Measurements from ENCODE around the gene ERGIC1. TPM values are rescaled to one million over a fixed set of nuclear protein-coding genes. Genes with fewer than 3 reads are reported as not detected.

The ERGIC1 gene
- total and polyA plus RNA-seq, 10 of the 15 experiments (the other 5 are each of a cell fraction or from before 2014, with no cell fraction given) = 8.8 to 104 (median 76.3) TPM

DNA sequence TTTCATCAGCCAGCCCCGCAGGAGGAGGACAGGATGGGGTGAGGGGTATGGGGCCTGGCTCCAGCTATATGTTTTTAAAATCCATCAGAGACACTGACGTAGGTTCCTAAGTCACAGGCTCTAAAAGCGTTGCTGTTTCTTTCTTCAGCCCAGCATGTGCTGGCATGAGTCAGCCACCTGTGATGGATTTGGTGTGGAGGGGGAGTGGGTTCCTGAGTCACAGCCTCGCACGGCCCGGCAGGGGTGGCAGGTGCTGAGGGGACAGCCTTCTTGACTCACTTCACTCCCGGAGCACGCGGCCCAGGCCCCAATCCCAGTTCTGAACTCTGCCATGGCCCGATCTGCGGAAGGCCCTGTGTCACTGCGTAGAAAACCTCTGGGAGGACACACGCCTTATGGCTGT lies 86.4 kb downstream of the ERGIC1 start:
- H3K9ac ChIP-seq (ENCODE audit: control insufficient read depth, insufficient read depth, low read length) = no peak overlapping the region

DNA sequence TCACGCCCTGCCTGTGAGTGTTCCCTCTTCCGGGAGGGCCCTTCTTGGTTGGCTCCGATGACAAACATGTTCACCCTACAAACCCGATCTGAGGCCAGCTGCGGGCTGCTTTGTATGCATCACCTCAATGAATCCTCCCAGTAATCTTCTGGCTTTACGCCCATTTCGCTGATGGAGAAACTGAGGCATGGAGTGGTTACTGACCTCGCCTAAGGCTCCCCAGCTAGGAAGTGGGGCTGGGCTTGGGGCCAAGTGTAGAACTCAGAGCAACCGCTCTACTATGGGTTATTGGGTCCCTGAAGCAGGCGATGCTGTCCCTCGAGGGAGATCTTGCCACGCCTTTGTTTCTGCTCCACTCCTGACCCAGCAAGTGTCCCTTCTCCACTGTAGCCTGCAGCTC lies 86.9 kb downstream of the ERGIC1 start:
- ChIA-PET SMC1A (ENCODE audit: uncharacterized antibody, unreplicated experiment) (no interaction called here), POLR2A (no interaction called here), RAD21 (ENCODE audit: unreplicated experiment) (no interaction called here), CTCF (no interaction called here)
- no peak for FAIRE-seq
- H3K27me3 ChIP-seq (replicated peaks in 1 of 2; ENCODE audit: control insufficient read depth in 2 of 2, insufficient read depth in 2 of 2, low read length in 1 of 2) = no peaks in the 10 kb centered on the region
- no peak overlapping the region for H2AFZ ChIP-seq (ENCODE audit: control insufficient read depth, low read depth, low read length)
- DNase-seq (ENCODE audit: low read depth, low spot score) = no peak
- no TSS peak for BruUV-seq (replicated peaks)
- H3K4me1 ChIP-seq (ENCODE audit: control insufficient read depth, insufficient read depth, low read length) = no peaks in the 10 kb centered on the region
- H3K9me3 ChIP-seq (replicated peaks; ENCODE audit: control insufficient read depth, insufficient read depth, low read length) = no peaks in the 10 kb centered on the region
- H3K27ac ChIP-seq (ENCODE audit: control insufficient read depth, insufficient read depth) = no peak overlapping the region
- H3K36me3 ChIP-seq (ENCODE audit: control insufficient read depth in 2 of 2, insufficient read depth in 2 of 2, low read length in 1 of 2) = peaks cover 6 to 15% of the 10 kb centered on the region in 2 experiments
- no peak overlapping the region for H3K4me2 ChIP-seq (ENCODE audit: control insufficient read depth, insufficient read depth)
- intact Hi-C loops (cut with micrococcal nuclease; ENCODE audit: unreplicated experiment) (no loop called here), in situ Hi-C loops (cut with MboI) (loop anchor here (10.0 kb wide), 1 partner anchor 446 kb away; no protein-coding TSS in a partner anchor)
- H3K9ac ChIP-seq (ENCODE audit: control insufficient read depth, insufficient read depth, low read length) = no peak overlapping the region
- no peak overlapping the region for H3K4me3 ChIP-seq
- whole genome bisulfite sequencing (ENCODE audit: insufficient coverage, insufficient replicate concordance, low lambda C conversion rate, missing lambda C conversion rate) = 98% methylated on average over 12 of the region's 12 CpGs
- H3K79me2 ChIP-seq (ENCODE audit: control insufficient read depth, insufficient read depth, low read length) = no peaks in the 10 kb centered on the region
- no peak for ATAC-seq
- H4K20me1 ChIP-seq (ENCODE audit: control insufficient read depth, insufficient read depth) = no peaks in the 10 kb centered on the region
- TF ChIP-seq TCF3 (IDR thresholded peaks at IDR 0.05; ENCODE audit: borderline replicate concordance, insufficient read depth, low read depth, low read length) (no peak), ZNF622 (IDR thresholded peaks at IDR 0.05) (no peak), MTA3 (IDR thresholded peaks at IDR 0.05; ENCODE audit: borderline replicate concordance, low read length) (no peak), NR2C2 (IDR thresholded peaks at IDR 0.05; ENCODE audit: borderline replicate concordance, control insufficient read depth, insufficient read length, low read depth) (no peak), POU2F2 (IDR thresholded peaks at IDR 0.05; ENCODE audit: borderline replicate concordance, low read depth, low read length) (no peak), MTA2 (IDR thresholded peaks at IDR 0.05; ENCODE audit: low read depth) (no peak), BHLHE40 (IDR thresholded peaks at IDR 0.05; ENCODE audit: borderline replicate concordance in 1 of 2, low read depth in 2 of 2, low read length in 1 of 2) (no peak), WRNIP1 (IDR thresholded peaks at IDR 0.05; ENCODE audit: borderline replicate concordance, low read depth, low read length) (no peak), CREM (IDR thresholded peaks at IDR 0.05; ENCODE audit: low read depth) (no peak), EGR1 (IDR thresholded peaks at IDR 0.05; ENCODE audit: borderline replicate concordance in 1 of 2, low read depth in 2 of 2, low read length in 2 of 2) (no peak)
- TF ChIP-seq, protein P1, sequence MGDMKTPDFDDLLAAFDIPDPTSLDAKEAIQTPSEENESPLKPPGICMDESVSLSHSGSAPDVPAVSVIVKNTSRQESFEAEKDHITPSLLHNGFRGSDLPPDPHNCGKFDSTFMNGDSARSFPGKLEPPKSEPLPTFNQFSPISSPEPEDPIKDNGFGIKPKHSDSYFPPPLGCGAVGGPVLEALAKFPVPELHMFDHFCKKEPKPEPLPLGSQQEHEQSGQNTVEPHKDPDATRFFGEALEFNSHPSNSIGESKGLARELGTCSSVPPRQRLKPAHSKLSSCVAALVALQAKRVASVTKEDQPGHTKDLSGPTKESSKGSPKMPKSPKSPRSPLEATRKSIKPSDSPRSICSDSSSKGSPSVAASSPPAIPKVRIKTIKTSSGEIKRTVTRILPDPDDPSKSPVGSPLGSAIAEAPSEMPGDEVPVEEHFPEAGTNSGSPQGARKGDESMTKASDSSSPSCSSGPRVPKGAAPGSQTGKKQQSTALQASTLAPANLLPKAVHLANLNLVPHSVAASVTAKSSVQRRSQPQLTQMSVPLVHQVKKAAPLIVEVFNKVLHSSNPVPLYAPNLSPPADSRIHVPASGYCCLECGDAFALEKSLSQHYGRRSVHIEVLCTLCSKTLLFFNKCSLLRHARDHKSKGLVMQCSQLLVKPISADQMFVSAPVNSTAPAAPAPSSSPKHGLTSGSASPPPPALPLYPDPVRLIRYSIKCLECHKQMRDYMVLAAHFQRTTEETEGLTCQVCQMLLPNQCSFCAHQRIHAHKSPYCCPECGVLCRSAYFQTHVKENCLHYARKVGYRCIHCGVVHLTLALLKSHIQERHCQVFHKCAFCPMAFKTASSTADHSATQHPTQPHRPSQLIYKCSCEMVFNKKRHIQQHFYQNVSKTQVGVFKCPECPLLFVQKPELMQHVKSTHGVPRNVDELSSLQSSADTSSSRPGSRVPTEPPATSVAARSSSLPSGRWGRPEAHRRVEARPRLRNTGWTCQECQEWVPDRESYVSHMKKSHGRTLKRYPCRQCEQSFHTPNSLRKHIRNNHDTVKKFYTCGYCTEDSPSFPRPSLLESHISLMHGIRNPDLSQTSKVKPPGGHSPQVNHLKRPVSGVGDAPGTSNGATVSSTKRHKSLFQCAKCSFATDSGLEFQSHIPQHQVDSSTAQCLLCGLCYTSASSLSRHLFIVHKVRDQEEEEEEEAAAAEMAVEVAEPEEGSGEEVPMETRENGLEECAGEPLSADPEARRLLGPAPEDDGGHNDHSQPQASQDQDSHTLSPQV (IDR thresholded peaks at IDR 0.05) = no peak

More for the DNA sequence above, 86.4 kb downstream of the ERGIC1 start:
- BruUV-seq (replicated peaks) = no TSS peak
- no peaks in the 10 kb centered on the region for H3K27me3 ChIP-seq (replicated peaks in 1 of 2; ENCODE audit: control insufficient read depth in 2 of 2, insufficient read depth in 2 of 2, low read length in 1 of 2)
- in situ Hi-C loops (cut with MboI) = loop anchor here (10.0 kb wide), 1 partner anchor 446 kb away; no protein-coding TSS in a partner anchor
- ChIA-PET RAD21 (ENCODE audit: unreplicated experiment) (no interaction called here), SMC1A (ENCODE audit: uncharacterized antibody, unreplicated experiment) (no interaction called here), POLR2A (no interaction called here), CTCF (interaction anchor here (1.0 kb wide), 1 partner anchor 208 kb away, joined by 3 read pairs; no protein-coding TSS in a partner anchor)
- DNase-seq (ENCODE audit: low read depth, low spot score) (no peak), ATAC-seq (no peak), FAIRE-seq (no peak)
- intact Hi-C loops (cut with micrococcal nuclease; ENCODE audit: unreplicated experiment) = no loop called here
- H3K27ac ChIP-seq (ENCODE audit: control insufficient read depth, insufficient read depth) = no peak overlapping the region
- H3K4me3 ChIP-seq = no peak overlapping the region
- 92% methylated on average over 13 of the region's 13 CpGs for WGBS (ENCODE audit: insufficient coverage, insufficient replicate concordance, low lambda C conversion rate, missing lambda C conversion rate)
- peaks cover 8 to 13% of the 10 kb centered on the region in 2 experiments for H3K36me3 ChIP-seq (ENCODE audit: control insufficient read depth in 2 of 2, insufficient read depth in 2 of 2, low read length in 1 of 2)
- no peaks in the 10 kb centered on the region for H4K20me1 ChIP-seq (ENCODE audit: control insufficient read depth, insufficient read depth)
- no peaks in the 10 kb centered on the region for H3K4me1 ChIP-seq (ENCODE audit: control insufficient read depth, insufficient read depth, low read length)
- H3K79me2 ChIP-seq (ENCODE audit: control insufficient read depth, insufficient read depth, low read length) = no peaks in the 10 kb centered on the region
- no peaks in the 10 kb centered on the region for H3K9me3 ChIP-seq (replicated peaks; ENCODE audit: control insufficient read depth, insufficient read depth, low read length)
- H3K4me2 ChIP-seq (ENCODE audit: control insufficient read depth, insufficient read depth) = no peak overlapping the region
- no peak for TF ChIP-seq LARP7 (IDR thresholded peaks at IDR 0.05)
- no peak overlapping the region for H2AFZ ChIP-seq (ENCODE audit: control insufficient read depth, low read depth, low read length)
